GM12892 (cell line): Measurements from ENCODE around the gene DHRS3.

Experiments
- DNase-seq: peaks from one replicate; pipeline ENCODE4 v3.0.0; 2011; ENCODE audit not compliant: insufficient read length
- FAIRE-seq: peaks from 2 replicates; lab custom pipeline; 2011; peaks lifted over from hg19 to GRCh38; lab: Jason Lieb, UNC
- POLR2A ChIP-seq: IDR thresholded peaks from 2 replicates; pipeline ENCODE4 v1.6.1; 2011; ENCODE audit warnings: low read depth, low read length, control low read depth
- POLR2AphosphoS5 ChIP-seq: IDR thresholded peaks from 2 replicates; pipeline ENCODE4 v1.6.1; 2011; ENCODE audit warnings: low read depth, low read length, control low read depth
- TAF1 ChIP-seq: IDR thresholded peaks from 2 replicates; pipeline ENCODE4 v1.6.1; 2011; ENCODE audit warnings: low read depth, mild to moderate bottlenecking, control low read depth, low read length, borderline replicate concordance

DHRS3 gene

DNA sequence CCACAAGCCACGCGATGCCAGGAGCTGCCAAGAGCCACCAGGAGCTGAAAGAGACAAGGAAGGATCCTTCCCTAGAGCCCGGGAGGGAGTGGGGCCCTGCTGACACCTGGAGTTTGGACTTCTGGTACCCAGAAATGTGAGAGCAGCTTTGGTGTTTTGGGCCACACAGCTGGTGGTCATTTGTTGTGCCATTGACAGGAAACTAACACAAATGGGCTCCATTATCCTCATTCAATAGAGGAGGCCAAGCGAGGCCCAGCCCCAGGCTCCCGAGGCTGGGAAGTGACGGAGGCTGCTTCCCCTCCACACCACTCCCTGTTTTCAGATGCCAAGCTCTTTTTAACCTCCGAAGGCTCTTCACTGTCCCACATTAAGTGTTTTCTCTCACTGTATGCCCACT, 25.5 kb downstream of the DHRS3 start:
- FAIRE-seq (no peak), DNase-seq (no peak)
- TF ChIP-seq TAF1 (no peak), POLR2A (no peak), POLR2AphosphoS5 (no peak)

DNA sequence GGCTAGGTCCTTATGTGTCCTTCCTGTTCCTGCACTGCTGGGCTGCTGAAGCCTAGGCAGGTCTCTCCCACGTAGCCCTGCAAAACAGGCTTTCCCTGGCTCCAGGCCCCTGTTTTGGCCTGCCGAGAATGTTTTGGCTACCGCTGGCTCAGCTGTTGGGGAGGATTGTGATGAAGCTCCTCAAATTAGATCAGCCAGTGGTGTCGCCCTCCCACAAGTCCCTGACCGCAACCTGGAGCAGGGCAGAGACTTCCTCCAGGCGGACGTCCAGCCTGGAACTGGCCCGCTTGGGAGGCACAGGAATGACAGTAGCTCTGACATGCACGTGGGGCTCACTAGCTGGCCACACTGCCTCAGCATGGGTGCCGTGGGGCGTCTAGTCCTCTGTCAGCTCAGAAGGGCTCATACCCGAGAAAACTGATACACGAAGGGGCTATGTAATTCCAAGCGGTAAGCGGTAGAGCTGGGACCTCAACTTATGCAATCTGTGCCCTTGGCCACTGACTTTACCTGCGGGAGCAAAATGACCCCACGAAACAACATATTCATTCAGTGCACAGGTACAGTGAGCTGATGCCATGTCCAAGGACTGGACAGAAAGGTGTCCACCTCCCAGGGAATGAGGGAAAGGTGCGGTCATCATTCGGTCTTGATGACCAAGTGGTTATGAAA, 26.6 kb downstream of the DHRS3 start:
- FAIRE-seq (no peak), DNase-seq (no peak)
- TF ChIP-seq POLR2A, result no peak
- TF ChIP-seq POLR2AphosphoS5, result no peak
- TF ChIP-seq TAF1, result no peak

GRCh38 chr1:12588695-12589094, 29.3 kb downstream of the DHRS3 start:
- FAIRE-seq, result no peak
- TF ChIP-seq TAF1, result no peak
- TF ChIP-seq POLR2A, result no peak
- no peak for TF ChIP-seq POLR2AphosphoS5

GRCh38 chr1:12587981-12588640, 29.9 kb downstream of the DHRS3 start:
- DNase-seq (no peak), FAIRE-seq (no peak)
- TF ChIP-seq TAF1 (no peak), POLR2A (no peak), POLR2AphosphoS5 (no peak)

More at GRCh38 chr1:12588695-12589094, 29.3 kb downstream of the DHRS3 start:
- no peak for DNase-seq

- no peak for TF ChIP-seq TAF1
- TF ChIP-seq POLR2AphosphoS5, result no peak
- no peak for TF ChIP-seq POLR2A
- FAIRE-seq (no peak), DNase-seq (no peak)
Observed at GRCh38 chr1:12585951-12586942, 31.8 kb downstream of the DHRS3 start.

DNA sequence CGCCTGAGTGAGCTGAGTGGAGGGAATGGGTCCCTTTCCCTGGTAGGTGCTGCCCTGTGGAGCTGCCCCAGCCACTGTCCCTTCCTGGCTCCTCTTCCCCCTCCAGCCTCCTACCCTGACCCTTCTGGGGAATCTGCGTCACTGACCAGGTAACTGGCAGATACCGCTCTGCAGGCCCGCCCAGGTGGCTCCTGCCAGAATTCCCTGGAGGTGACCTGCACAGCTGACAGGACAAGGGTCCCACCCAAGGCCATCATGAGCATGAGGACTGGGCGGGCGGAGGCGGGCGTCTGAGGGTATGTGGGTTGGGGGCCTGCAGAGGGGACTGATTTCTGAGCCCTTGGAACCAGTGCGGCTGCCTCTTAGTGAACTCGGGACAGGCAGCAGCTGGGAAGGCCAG, 32.5 kb downstream of the DHRS3 start:
- TF ChIP-seq POLR2A (no peak), TAF1 (no peak), POLR2AphosphoS5 (no peak)
- DNase-seq, result no peak
- FAIRE-seq, result no peak

DNA sequence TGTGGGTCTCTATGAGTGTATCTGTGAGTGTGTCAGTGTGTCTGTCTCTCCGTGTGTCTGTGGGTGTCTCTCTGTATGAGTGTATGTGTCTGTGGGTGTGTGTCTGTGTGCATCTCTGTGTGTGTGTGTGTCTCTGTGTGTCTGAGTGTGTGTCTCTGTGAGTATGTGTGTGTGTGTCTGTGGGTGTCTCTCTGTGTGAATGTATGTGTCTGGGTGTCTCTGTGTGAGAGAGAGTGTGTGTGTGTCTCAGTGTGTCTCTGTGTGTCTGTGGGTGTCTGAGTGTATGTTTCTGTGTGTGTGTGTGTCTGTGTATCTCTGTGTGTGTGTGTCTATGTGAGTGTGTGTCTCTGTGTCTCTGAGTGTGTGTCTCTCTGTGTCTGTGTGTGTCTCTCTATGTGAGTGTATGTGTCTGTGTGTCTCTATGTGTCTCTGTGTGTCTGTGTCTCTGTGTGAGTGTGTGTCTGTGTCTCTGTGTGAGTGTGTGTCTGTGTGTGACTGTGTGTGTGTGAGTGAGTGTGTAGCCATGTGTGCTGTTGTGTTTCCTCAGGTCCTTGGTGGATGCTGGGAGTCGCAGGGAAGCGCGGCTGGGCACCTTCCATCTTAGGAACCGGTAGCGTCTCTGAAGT, 33.0 kb downstream of the DHRS3 start:
- no peak for TF ChIP-seq POLR2AphosphoS5
- TF ChIP-seq POLR2A, result no peak
- no peak for TF ChIP-seq TAF1
- no peak for FAIRE-seq
- no peak for DNase-seq

DNA sequence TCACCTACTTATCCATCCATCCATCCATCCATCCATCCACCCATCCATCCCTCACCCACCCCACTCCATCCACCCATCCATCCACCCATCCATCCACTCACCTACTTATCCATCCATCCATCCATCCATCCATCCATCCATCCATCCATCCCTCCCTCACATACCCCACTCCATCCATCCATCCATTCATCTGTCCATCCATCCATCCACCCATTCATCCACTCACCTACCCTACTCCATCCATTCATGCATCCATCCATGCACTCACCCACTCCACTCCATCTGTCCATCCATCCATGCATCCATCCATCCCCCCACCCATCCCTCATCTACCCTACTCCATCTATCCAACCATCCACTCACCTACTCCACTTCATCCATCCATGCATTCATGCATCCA, 34.5 kb downstream of the DHRS3 start:
- DNase-seq (no peak), FAIRE-seq (no peak)
- TF ChIP-seq POLR2AphosphoS5, result no peak
- no peak for TF ChIP-seq TAF1
- no peak for TF ChIP-seq POLR2A

- no peak for DNase-seq
- TF ChIP-seq TAF1, result no peak
- TF ChIP-seq POLR2AphosphoS5, result no peak
- no peak for TF ChIP-seq POLR2A
- FAIRE-seq, result no peak
Observed at GRCh38 chr1:12582649-12583048, 35.4 kb downstream of the DHRS3 start.

GRCh38 chr1:12581179-12581578, 36.8 kb downstream of the DHRS3 start:
- no peak for DNase-seq
- TF ChIP-seq POLR2AphosphoS5 (no peak), POLR2A (no peak), TAF1 (no peak)
- FAIRE-seq, result no peak
